Epithelial cell of proximal tubule (primary cell): ENCODE results near the gene GPR135. TPM values are rescaled to one million over a fixed set of nuclear protein-coding genes. Genes with fewer than 3 reads are reported as not detected.

Source experiments
- DNase-seq: peaks from one replicate; pipeline ENCODE4 v3.0.0-alpha.2; 2011; ENCODE audit warnings: low read depth
- H3K4me3 ChIP-seq: 2 replicates; pipeline ENCODE4 v1.5.1; 2011; ENCODE audit warnings: low read depth, mild to moderate bottlenecking, low read length
- total RNA-seq: library from RNA; depleted of rRNA; stranded (reverse); fragments of >200 nt; gene quantifications from 2 replicates; pipeline ENCODE4 v1.2.3, GENCODE V29; 2015
- TF ChIP-seq, protein P1 (sequence below): conservative IDR thresholded peaks from 2 replicates; pipeline ENCODE4 v1.5.1; 2012; ENCODE audit warnings: low read depth, mild to moderate bottlenecking, low read length

Gene GPR135
- total RNA-seq, 1 donor from 2014 or later = 1.3 TPM

GRCh38 chr14:59507063-59507751 is 42.0 kb upstream of the GPR135 start:
- TF ChIP-seq, protein P1, sequence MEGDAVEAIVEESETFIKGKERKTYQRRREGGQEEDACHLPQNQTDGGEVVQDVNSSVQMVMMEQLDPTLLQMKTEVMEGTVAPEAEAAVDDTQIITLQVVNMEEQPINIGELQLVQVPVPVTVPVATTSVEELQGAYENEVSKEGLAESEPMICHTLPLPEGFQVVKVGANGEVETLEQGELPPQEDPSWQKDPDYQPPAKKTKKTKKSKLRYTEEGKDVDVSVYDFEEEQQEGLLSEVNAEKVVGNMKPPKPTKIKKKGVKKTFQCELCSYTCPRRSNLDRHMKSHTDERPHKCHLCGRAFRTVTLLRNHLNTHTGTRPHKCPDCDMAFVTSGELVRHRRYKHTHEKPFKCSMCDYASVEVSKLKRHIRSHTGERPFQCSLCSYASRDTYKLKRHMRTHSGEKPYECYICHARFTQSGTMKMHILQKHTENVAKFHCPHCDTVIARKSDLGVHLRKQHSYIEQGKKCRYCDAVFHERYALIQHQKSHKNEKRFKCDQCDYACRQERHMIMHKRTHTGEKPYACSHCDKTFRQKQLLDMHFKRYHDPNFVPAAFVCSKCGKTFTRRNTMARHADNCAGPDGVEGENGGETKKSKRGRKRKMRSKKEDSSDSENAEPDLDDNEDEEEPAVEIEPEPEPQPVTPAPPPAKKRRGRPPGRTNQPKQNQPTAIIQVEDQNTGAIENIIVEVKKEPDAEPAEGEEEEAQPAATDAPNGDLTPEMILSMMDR = peak; percentile 93
- DNase-seq = no peak
- no peak overlapping the region for H3K4me3 ChIP-seq

- H3K4me3 ChIP-seq = no peak overlapping the region
- TF ChIP-seq, protein P1 = no peak
Measured at GRCh38 chr14:59503256-59503655, 38.1 kb upstream of the GPR135 start.

GRCh38 chr14:59500732-59501131 is 35.6 kb upstream of the GPR135 start:
- H3K4me3 ChIP-seq = no peak overlapping the region
- DNase-seq = no peak
- TF ChIP-seq, protein P1 = no peak

More at GRCh38 chr14:59503256-59503655, 38.1 kb upstream of the GPR135 start:
- DNase-seq = no peak

DNA sequence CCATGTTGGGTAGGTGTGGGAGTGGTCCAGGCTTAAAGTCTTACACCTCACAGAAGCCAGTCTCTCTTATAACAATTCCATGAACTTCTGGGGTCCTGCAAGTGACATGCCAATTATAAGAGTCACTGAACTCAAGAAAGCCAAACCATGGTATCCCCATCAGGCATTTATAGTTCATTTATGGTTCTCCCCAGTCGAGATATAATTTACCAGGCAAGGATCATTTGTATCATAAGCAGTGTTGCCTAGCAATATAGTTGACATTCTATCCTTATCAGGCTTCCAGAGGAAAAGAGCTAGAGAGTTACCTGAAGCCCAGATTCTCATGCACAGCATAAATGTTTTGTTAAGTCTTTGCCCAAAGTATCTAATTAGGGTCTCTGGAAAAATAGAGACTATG is 27.2 kb upstream of the GPR135 start:
- no peak overlapping the region for H3K4me3 ChIP-seq
- TF ChIP-seq, protein P1 = no peak
- DNase-seq = no peak

- TF ChIP-seq, protein P1 = no peak
- H3K4me3 ChIP-seq = no peak overlapping the region
- DNase-seq = no peak
Measured at GRCh38 chr14:59490756-59491155, 25.6 kb upstream of the GPR135 start.

GRCh38 chr14:59484639-59485175 is 19.5 kb upstream of the GPR135 start:
- peak overlapping the region; percentile 67 for H3K4me3 ChIP-seq
- DNase-seq = no peak
- TF ChIP-seq, protein P1 = no peak
